Hepatic stellate cell (primary cell): Measurements from ENCODE around the gene RNF208.

Experiments used
- DNase-seq: peaks from one replicate; pipeline ENCODE4 v3.0.0; 2011; ENCODE audit warnings: low spot score

Gene RNF208

DNA sequence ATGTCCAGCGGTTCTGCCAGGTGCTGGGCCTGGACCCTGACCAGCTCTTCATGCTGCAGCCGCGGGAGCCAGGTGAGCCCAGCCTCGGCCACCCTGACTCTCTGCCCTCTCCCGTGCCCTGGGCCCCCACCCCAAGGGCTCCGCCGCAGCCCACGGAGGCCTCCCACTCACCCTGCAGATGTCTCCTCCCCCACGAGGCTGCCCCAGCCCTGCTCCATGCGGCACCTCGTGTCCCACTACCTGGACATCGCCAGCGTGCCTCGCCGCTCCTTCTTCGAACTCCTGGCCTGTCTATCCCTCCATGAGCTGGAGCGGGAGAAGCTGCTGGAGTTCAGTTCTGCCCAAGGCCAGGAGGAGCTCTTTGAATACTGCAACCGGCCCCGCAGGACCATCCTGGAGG, 7.4 kb downstream of the RNF208 start:
- DNase-seq = no peak

DNA sequence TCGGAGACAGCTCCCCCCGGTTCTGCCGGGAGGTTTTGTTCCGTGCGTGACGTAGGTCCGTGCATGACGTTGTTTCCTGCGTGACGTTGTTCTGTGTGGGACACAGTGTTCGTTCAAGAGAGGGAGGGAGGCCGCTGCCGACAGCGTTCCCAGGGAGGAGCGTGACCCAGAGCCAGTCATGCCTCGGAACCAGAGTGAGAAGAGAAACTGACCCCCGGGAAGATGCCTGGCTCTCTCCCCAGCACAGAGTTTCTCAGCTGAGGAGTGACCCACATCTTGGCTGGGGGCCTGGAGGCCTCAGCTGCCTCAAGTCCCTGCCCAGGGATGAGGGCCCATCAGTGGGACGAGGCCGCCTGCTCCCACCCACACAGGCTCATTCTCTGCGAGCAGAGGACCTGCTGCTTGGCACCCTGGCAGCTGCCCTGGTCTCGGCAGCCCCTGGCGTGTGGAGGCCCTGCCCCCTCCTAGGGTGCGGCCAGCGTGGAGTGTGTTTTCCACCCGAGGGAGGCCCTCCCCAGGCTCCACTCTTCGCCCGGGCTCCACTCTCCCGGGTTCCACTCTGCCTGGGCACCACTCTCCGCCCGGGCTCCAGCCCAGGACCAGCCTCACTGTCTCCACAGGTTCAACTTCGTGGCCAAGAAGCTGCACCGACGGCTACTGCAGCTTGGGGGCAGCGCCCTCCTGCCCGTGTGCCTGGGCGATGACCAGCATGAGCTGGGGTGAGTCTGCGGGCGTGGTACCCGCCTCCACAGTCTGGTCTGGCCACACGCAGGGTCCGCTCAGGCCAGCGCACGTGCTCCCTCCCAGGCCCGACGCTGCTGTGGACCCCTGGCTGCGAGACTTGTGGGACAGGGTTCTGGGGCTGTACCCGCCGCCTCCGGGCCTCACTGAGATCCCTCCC, 8.6 kb downstream of the RNF208 start:
- no peak for DNase-seq

DNA sequence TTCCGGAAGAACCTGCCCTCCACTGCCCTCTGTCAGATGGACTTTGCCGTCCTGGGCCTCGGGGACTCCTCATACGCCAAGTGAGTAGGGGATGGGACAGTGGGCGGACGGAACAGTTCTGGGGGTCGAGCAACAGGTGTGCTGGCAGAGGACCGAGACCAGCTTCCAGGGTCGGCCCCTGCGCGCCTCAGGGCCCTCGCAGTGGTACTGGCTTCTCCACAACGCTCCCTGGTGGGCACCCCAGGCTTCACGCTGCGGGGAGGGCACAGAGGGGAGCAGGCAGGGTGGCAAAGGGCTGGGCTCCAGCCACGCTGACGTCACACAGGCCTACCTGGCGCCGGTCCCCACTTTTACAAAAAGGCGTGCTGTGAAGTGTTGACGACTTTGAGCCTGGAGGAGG, 9.5 kb downstream of the RNF208 start:
- DNase-seq = no peak

DNA sequence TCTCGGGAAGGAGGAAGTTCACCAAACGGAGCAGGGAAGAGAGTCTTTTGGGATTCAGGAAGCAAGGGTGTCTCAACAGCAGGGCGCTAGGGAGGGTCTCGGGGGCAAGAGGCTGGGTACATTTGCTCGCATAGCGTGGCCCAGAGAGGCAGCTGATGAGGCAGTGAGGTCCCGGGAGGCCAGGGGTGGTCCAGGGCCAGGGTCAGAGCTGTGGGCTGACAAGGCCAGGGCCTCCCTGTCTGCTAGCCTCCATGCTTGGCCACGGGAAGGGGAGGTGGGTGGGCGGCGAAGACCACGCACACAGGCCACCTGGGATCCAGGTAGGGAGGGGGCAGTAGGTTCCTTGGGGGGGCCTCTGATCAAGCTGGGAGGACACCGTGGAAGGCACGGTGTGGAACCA, 10.5 kb downstream of the RNF208 start:
- DNase-seq = no peak

DNA sequence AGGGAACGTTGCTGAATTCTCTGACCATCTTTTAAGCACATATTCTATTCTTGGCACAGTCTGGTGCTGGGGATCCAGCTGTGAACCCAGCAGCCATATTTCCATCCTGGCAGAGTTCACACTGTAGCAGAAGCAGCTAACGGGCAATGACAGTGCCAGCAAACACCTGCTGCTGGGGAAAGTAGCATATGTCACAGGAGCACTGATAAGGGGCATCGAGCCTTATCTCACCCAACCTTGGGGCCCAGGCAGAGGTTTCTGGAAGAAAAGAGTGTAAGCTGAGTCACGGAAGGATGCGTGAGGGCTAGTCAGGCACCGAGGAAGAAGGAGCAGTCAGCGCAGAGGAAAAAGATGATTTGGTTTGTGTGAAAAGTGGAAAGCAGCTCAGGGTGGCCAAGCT, 15.4 kb downstream of the RNF208 start:
- no peak for DNase-seq

DNA sequence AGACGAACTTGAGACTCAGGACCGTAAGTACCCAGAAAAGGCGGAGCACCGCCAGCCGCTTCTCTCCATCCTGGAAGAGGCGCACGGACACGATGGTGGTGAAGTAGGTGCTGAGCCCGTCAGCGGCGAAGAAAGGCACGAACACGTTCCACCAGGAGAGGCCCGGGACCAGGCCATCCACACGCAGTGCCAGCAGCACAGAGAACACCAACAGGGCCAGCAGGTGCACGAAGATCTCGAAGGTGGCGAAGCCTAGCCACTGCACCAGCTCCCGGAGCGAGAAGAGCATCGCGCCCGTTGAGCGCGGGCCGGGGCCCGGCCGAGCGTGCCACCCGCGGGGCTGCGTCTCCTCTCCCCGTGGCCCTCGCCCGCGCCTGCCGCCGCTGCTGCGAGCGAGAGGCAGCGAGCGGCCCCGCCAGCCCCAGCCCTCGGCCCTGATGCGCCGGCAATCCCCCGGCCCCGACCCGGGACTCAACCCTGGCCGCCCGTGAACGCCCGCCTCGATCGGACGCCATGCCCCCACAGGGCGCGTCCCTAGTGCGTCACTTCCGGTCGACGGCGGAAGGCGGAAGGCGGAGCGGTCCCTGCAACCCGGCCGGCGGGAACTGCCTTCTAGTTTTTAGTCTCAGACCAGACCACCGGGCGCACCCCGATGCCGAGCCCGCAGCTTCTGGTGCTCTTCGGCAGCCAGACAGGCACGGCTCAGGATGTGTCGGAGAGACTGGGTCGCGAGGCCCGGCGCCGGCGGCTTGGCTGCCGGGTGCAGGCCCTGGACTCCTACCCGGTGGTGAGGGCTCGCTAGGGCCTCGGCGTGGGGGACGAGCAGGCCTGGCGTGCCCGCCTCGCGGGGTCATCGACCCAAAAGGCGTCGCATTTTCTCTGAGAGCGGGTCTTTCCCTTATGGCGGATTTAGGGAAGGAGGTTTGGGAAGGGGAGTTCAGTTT, 16.6 kb downstream of the RNF208 start, which contains the start of the genes NDOR1 and TMEM203:
TSS of gene NDOR1 (plus strand) at position 575 of the 944 bp plus-strand sequence. CDS start at position 653, 78 bp downstream.
TSS of gene TMEM203 (minus strand) at position 523 of the 944 bp plus-strand sequence. CDS start at position 289, 234 bp downstream.
- peak; percentile 97 for DNase-seq

DNA sequence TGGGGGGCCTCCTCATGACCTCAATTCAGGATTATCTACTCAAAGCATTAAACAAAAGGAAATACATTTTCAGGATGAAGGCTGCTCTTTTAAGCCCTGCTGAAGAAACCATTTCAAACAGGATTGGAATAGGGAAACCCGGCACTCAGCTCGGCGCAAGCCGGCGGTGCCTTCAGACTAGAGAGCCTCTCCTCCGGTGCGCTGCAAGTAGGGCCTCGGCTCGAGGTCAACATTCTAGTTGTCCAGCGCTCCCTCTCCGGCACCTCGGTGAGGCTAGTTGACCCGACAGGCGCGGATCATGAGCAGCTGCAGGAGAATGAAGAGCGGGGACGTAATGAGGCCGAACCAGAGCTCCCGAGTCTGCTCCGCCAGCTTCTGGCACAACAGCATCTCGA, 17.3 kb downstream of the RNF208 start:
- no peak for DNase-seq

DNA sequence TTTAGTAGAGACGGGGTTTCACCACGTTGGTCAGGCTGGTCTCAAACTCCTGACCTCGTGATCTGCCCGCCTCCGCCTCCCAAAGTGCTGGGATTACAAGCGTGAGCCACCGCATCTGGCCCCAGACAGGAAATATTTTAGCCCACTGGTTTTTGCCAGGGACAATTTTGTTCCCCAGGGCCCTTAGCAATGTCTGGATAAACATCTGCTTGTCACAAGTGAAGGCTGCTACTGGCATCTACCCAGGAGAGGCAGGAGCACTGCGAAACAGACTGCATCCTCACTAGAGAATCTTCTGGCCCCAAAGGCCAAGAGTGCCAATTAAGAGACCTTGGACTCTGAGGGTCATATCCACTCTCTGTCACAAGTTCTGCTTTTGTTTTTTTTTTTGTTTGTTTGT, 19.1 kb downstream of the RNF208 start:
- no peak for DNase-seq

DNA sequence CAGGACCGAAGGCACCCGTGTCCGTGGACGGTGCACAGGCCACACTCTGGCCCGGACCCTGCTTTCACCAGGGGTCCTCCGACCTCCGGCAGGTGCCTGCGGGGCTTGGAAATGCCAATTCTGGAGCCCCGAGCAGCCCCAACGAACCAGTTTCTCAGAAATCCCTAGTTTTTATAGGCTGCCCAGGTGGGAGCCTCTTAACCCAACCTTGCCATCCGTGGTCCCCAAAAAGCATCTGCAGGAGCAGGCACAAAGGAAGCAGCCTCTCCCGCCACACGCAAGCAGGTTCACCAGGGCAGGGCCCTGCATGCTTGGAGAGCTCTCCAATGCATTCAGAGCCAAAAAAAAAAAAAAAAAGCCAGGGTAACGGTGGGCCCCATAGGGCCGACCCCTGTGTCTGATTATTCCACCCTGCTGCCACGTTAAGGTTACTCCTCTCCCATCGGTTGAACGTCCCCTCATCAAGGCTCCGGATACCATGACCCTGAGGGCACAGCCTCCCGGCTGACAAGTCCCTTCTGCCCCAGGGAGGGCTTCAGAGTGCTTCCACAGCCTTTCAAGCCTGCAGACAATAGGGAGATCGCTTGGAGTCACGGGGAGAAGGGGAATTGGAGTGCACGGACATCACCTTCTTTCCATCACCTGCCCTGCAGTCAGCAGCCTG, 20.7 kb downstream of the RNF208 start:
- DNase-seq = no peak

DNA sequence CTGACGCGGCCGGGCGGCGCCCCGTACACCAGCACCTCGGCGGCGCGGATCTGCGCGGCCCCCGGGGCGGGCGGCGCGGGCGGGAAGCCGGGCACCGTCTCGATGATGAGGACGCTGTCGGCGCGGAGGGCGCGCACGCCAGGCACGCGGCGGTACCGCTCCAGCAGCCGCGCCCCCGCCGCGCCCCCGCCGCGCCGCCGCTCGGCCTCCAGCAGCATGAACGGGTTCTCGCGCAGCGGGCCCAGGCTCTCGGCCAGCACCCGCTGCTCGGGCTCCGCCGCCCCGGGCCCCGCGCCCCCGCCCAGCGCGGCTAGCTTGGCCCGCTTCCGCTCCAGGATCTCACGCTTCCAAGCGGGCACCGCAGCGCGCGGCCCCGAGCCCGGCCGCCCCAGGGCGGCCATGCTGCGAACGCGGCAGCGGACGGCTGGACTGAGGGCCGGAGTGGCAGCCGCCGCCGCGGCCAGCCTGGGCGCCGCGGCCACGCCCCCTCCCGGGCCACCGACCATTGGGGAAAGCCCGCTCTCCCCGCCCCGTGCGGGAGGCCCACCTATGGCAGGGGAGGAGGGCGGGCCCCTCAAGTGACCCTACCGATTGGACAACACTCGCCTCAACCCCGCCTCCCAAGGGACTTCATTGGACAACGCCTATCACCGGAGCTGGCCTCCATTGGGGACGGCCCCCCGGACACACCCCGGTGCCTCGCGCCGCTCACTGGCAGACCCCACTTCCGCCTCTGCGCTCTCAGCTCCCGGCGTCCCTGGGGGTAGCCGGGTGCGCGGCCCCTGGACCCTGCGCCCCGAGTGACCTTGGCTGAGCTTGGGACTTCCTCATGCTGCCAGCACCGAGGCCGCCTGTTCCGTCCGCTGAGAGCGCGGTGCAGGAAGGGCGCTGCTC, 21.5 kb downstream of the RNF208 start, which contains the start of gene TPRN:
TSS of gene TPRN (minus strand) at position 431 of the 894 bp plus-strand sequence. CDS start at position 401, 30 bp downstream.
- DNase-seq = peak; percentile 100

DNA sequence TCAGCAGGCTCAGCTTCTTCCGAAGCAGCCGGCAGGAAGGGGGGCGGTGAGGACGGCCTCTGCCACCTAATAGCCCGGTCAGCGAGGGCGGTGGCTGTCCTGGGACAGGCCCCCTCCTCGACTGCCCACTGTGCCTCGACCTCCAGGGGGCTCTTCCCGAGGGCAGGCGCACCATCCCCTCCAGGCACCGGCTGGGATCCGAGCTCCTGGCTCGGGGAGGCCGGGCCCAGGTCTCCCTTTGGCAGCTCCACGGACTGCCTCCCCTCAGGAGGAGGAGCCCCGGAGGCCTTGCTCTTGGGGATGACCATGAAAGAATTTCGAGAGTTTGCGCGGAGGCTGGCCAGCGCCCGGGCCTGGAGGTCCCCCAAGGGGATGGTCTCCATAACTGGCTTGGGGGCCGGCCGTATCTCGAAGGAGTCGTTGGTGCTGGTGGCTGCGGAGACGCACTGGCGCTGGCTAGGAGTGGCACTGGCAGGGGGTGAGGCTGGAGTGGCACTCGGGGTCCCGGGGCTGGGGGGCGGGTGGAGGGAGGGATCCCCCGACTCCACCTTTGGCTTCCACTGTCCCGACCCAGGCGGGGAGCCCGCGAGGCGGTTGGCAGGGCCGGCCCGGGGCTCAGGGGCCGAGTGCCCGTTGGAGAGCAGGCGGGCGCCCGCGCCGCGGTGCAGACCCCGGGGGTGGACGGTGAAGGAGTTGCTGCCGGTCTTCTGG, 22.5 kb downstream of the RNF208 start:
- peak; percentile 43 for DNase-seq

DNA sequence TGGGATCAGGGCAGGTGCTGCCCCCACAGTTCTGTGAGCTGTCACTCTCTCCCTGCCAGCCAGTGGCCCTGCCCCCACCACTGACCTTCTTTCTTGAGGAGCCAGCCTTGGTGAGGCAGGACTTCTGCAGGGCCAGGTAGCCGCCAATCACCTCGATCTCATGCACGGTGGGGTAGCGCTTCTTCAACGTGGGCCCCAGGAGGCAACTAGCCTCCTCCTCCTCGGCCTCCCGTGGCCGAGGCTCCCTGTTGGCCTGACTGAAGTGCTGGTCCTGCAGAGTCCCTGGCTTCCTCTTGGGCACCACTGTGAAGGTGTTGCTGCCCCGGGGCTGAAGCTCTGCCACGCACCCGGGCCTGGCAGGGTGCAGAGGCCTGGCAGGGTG, 23.1 kb downstream of the RNF208 start:
- no peak for DNase-seq

DNA sequence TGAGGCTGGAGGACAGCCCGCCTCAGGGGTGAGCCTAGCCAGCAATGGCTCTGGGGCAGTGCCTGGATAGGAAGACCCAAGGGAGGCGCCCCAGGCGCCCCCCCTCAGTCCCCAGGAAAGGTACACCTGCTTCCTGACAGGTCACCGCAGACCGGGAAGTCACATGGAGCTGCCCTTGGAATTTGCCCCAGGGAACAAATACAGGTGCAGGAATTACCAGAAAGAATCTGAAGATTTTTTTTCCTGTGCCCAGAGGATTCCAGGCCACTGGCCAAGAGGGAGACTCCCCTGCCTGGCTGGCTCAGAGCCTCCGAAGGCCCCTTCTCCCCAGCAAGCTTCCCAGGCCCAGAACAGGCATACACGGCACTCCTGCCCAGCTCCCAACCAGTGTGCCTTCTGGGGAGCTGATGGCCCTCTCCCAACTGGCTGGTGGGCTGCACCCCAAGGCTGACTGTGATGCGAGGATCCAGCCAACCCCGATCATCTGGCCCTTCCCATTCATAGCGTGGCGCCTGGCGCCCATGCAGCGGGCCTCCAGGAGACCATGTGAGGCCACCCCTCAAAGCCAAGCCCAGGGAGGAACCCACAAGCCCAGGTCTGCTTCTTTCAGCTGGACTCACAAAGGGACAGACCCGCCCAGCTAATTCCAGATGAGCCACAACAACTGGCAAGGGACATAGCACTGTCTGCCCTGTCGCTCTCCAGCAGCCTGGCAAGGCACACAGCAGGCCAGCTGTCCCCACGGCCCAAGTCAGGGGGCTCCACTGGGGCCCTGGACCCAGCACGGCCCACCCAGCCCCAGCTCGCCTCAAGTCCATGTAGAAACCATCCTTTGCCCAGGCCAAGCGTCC, 23.8 kb downstream of the RNF208 start:
- no peak for DNase-seq

DNA sequence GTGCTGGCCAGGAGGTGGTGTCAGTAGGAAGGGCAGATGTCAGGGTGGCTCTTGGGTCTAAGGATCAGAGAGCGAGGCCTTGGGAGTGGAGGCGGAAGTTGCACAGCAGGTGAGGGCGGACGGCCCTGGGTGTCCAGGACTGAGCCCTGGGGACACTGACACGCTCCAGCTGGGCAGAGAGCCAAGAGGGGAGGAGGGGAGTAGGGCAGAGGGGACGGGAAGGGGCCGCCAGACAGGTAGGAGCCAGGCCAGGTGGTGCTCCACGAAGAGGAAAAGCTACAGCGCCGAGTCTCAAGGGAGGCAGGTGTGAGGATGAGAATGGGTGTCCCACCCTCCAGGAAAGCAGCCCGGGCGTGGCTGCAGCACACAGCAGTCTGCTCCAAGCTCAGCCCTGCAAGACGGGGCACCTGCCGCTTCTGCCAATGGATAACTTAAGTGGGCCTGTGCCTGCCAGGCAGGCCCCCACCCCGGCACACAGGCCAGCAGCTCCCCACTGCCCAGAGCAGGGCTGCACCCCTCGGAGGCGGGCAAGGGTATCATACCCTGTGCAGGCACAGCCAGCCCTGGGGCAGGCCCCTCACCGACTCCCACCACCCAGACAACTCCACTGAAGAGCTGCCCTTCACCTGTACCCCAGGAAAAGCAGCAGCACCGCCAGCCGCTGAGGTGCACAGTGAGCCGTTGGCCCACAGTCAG, 26.4 kb downstream of the RNF208 start:
- no peak for DNase-seq

DNA sequence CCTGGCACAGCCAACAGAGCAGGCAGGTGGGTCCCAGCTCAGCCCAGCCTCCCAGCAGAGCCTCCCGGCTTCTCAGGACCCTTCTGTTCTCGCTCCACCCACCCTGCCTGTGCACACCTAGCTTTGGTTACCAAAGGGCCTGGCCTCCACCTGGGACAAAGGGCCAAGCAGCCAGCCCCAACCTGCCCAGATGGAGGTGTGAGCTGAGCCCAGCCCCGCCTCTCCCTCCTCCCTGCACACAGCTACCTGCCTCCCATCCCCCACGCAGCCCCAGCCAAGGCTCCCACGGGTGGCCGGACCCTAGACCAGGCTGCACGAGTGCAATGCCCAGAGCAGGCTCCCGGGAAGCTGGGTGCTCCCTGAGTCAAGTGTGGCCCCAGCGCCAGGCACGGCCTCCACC, 27.1 kb downstream of the RNF208 start:
- DNase-seq = no peak

DNA sequence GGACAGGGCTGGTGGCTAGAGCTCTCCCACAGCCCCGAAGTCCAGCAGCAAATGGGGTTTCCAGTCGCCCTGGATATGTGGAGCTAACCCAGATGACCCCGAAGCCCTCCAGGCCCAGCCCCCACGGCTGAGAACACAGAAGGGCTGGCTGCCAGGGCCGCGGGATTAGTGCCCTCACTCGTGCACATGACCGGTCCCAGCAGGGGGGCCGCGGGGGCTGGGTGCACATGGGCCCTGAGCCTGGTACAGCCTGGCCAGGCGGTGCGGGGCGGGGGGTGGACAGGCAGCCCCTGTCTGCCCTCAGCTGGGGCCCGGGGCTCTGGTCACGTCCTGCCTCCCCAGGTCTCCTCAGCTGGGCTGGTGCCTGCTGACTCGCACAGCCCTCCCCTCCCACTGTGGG, 27.7 kb downstream of the RNF208 start:
- no peak for DNase-seq

DNA sequence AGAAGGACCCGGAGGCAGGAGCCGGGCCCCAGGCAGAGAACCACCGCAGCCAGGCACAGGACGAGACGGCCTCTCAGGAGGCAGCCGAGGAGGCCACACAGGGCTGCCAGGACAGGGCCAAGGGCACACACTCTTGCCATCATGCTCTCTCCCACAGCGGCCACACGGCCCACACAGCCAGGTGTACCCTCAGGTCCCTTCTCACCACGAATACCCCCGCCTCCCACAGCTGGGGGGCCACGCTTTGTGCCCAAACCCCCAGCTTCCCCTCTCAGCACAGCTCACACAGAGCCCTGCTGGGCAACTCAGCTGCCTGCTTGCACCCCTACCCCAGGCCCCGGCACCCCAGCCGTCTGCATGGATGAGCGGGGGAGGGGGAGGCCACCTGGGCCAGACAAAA, 28.3 kb downstream of the RNF208 start:
- no peak for DNase-seq

DNA sequence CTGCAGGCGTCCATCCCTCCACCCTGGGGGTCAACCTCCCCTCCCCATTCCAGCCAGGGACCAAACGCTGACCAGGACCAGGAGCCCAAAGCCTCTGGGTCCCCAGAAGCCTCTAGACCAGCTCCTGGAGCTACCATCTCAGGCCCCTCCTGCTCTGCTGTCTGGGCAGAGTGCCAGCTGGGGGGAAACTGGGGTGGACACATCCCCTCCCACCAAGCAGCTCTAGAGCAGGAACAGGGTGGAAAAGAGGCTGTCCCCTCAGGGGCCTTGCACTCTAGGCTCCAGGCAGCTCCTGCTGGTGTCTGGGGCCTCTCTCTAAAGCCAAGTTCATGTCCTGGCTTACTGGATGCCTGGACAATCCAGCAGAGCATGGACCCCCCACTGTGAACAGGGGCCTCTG, 29.2 kb downstream of the RNF208 start:
- no peak for DNase-seq

DNA sequence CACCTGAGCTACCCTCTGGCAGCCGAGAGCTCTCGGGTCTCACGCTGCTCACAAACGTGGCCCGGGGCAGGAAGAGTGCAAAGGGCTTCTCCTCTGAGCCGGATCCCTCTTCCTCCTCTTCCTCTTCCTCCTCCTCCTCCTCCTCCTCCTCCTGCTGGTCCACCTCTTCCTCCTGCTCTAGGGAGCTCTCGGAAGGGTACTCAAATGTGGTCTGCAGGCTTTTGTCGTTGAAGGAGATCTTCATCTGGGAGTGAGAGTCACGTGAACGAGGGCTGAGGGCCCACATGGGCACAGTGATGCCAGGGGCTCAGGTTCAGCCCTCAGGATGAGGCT, 29.6 kb downstream of the RNF208 start:
- DNase-seq = no peak
